GM19238 (cell line): ENCODE data around the gene TDRD7.

Experiments
- DNase-seq: peaks from one replicate; pipeline ENCODE4 v3.0.0; 2011; ENCODE audit warnings: low spot score; ENCODE audit not compliant: insufficient read length

Gene TDRD7

DNA sequence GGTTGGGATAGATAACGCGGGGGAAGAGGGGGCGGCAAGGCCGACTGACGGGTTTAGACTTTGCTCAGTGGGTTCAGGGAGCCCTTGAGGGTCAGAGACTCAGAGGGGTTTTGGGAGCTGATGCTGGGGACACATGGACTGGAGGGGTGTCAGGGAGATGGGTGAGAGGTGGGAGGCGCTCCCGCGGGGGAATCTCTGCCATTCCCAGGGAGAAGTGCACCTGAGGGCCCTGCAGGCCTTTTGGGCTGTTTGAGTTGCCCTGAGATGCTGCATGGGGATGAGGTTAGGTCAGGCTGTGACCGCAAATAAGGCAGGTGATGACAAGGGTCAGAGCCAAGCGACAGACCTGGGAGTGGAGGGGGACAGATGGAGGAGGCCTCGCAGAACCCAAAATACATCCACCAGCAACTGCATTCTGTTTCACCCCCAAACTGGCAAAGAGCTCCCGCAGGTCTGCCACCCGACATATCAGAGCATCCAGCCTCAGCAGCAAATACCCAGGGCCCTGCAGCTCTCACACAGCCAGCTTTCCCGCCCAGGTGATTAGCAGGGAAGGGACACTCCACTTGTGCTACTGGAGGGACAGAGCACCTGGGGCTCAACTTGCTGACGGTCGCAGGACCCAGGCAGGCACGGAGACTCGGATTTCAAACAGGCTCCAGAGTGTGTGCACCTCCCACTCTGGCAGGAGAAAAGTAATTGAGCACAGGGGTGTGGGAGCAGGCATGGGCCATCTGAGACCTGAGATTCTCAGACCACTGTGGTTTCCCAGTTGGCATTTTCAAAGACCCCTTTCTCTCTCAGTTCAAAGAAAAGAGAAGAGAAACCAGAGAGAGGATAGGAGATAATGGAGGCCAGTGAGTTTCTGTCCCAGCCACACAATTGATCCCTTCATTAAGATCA, 116.0 kb downstream of the TDRD7 start:
- DNase-seq, result no peak

DNA sequence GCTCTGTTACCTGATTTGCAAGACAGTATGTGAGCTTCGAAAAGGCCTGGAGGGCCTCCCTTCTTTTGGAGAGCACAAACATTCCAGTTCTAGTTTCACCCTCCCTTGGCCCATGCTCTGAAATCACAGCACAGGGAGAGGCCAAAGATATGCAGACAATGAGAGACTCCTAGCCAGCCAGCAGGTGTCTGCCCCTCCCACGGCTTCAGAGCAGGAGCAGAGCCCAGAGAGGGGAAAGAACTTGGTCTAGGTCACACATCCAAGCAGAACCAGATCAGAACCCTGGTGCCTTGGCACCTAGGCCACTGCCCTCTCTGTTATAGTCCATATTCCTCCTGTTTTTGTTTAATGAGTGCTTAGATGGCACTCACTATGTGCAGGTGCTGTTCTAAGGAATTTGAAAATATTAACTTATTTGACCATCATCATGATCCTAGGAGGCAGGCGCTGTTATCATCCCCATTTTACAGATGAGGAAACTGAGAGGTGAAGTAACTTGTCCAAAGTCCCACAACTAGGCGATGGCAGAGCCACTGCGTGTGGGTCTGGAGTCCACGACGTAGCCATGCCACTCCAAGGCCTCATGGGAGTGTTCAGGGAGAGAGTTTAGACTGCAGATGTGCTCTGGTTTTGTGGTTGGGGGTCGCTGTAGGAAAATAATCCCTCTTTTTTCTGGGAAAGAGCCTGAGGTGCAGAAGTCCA, 116.8 kb downstream of the TDRD7 start:
- DNase-seq, result no peak

- DNase-seq, result peak; percentile 23
These were observed 117.6 kb downstream of the TDRD7 start for GRCh38 chr9:97529363-97530076.

- DNase-seq, result no peak
These were observed 120.0 kb downstream of the TDRD7 start for GRCh38 chr9:97531888-97532376.

DNA sequence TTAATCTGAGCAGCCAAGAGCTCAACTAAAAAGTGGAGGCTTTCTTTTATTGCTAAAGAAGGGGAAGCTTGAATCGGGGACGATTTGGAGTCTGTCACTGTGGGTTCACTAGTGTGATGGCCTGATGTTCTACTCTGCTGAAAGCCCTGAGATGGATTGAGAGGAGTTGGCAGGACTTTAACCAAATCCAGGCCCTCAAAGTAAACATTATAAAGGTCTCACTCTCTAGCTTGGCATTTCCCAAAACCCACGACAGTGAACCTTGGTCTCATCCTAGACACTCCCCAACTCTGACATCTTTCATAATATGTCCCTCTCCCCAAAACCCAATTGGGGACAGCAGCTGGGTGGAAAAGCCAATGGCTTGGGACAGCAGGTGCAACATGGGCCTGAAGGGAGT, 122.3 kb downstream of the TDRD7 start:
- DNase-seq, result no peak

GRCh38 chr9:97534961-97535594, 123.2 kb downstream of the TDRD7 start:
- no peak for DNase-seq

DNA sequence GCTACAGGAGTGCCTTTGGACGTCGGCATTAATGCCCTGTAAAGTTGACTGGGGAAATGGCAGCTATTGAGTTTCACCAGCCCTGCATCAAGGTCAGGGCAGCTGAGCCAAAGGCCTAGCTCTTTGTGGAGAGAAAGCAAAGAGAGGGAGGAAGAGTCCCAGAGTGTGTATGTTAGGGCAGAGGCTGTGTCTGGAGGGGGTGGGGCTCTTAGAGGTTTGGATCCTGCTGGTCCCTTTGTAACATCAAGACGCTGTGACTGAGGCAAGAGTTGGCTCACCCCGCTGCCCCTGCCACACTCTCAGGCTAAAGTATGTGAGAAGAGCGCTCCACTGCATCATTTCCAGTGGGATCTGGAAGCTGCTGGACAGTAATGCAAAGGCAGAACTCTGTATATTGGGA, 123.9 kb downstream of the TDRD7 start:
- DNase-seq, result no peak

- no peak for DNase-seq
These were observed 124.6 kb downstream of the TDRD7 start for GRCh38 chr9:97536480-97536879.

- no peak for DNase-seq
These were observed 131.7 kb downstream of the TDRD7 start for GRCh38 chr9:97543561-97543960.

- no peak for DNase-seq
These were observed 133.6 kb downstream of the TDRD7 start for GRCh38 chr9:97545486-97545885.
